GM23338 (cell line): ENCODE results near the gene RNF32. TPM values are rescaled to one million over a fixed set of nuclear protein-coding genes. Genes with fewer than 3 reads are reported as not detected.

Source experiments
- ATAC-seq: fragments of 200-7000 bp; cut with Tn5 transposase; 3 replicates; pipeline ENCODE4 v1.9.1; 2020
- DNase-seq: peaks from one replicate; pipeline ENCODE4 v3.0.0-alpha.2; 2015; ENCODE audit warnings: low spot score
- H2AFZ ChIP-seq: fragments of 200-600 bp; sonication (generic); 2 replicates; pipeline ENCODE4 v1.8.0; 2016; ENCODE audit warnings: antibody characterized with exemption, mild to moderate bottlenecking, moderate library complexity
- H3F3A ChIP-seq: fragments of 200-600 bp; sonication (generic); replicated peaks from 2 replicates; pipeline ENCODE4 v1.8.0; 2017; ENCODE audit warnings: antibody characterized with exemption, mixed run types, low read depth
- H3K27ac ChIP-seq: fragments of 200-600 bp; sonication (generic); 2 replicates; pipeline ENCODE4 v1.6.1; 2016; ENCODE audit warnings: low read depth
- H3K27me3 ChIP-seq: fragments of 200-600 bp; sonication (generic); 2 replicates; pipeline ENCODE4 v1.8.0; 2016; ENCODE audit warnings: mild to moderate bottlenecking, mixed run types, moderate library complexity; ENCODE audit not compliant: insufficient read depth
- H3K36me3 ChIP-seq: fragments of 200-600 bp; sonication (generic); 2 replicates; pipeline ENCODE4 v1.8.0; 2016; ENCODE audit warnings: mild to moderate bottlenecking; ENCODE audit not compliant: insufficient read depth
- H3K4me1 ChIP-seq: fragments of 200-600 bp; sonication (generic); 2 replicates; pipeline ENCODE4 v1.8.0; 2016; ENCODE audit warnings: mild to moderate bottlenecking, moderate library complexity; ENCODE audit not compliant: insufficient read depth
- H3K4me2 ChIP-seq: fragments of 200-600 bp; sonication (generic); 2 replicates; pipeline ENCODE4 v1.7.1; 2017; ENCODE audit warnings: mixed run types
- H3K4me3 ChIP-seq: fragments of 200-600 bp; sonication (generic); 2 replicates; pipeline ENCODE4 v1.6.1; 2016; ENCODE audit warnings: mixed run types
- H3K79me2 ChIP-seq: fragments of 200-600 bp; sonication (generic); replicated peaks from 2 replicates; pipeline ENCODE4 v1.8.0; 2017; ENCODE audit warnings: mild to moderate bottlenecking; ENCODE audit not compliant: insufficient read depth
- H3K9me2 ChIP-seq: fragments of 200-600 bp; sonication (generic); 2 replicates; pipeline ENCODE4 v1.8.0; 2017; ENCODE audit not compliant: insufficient read depth
- H4K20me1 ChIP-seq: fragments of 200-600 bp; sonication (generic); replicated peaks from 2 replicates; pipeline ENCODE4 v1.8.0; 2017; ENCODE audit warnings: mild to moderate bottlenecking; ENCODE audit not compliant: insufficient read depth
- H3K27ac Mint-ChIP-seq: 2 replicates; pipeline ENCODE4 v1.8.0; 2020; ENCODE audit warnings: inconsistent platforms, mild to moderate bottlenecking, moderate library complexity, mixed read lengths
- H3K27me3 Mint-ChIP-seq: 3 replicates; pipeline ENCODE4 v1.8.0; 2022; ENCODE audit warnings: low read depth, mild to moderate bottlenecking, moderate library complexity, mixed read lengths, inconsistent platforms; ENCODE audit not compliant: insufficient read depth, poor library complexity
- H3K36me3 Mint-ChIP-seq: 3 replicates; pipeline ENCODE4 v1.8.0; 2021; ENCODE audit warnings: low read depth, mild to moderate bottlenecking, inconsistent platforms, moderate library complexity, mixed read lengths
- H3K4me1 Mint-ChIP-seq: 3 replicates; pipeline ENCODE4 v1.8.0; 2020; ENCODE audit warnings: mild to moderate bottlenecking, inconsistent platforms, mixed read lengths
- H3K4me3 Mint-ChIP-seq: 3 replicates; pipeline ENCODE4 v1.8.0; 2021; ENCODE audit warnings: moderate library complexity, mild to moderate bottlenecking, inconsistent platforms, mixed read lengths
- H3K9me3 Mint-ChIP-seq: 3 replicates; pipeline ENCODE4 v1.8.0; 2020; ENCODE audit warnings: moderate library complexity, mild to moderate bottlenecking, inconsistent platforms, mixed read lengths
- CREB1 ChIP-seq: fragments of 250-450 bp; sonication (Bioruptor Pico); IDR thresholded peaks from 2 replicates; pipeline ENCODE4 v1.5.0; 2020; ENCODE audit warnings: low read depth, mild to moderate bottlenecking, moderate library complexity
- EZH2 ChIP-seq: fragments of 200-600 bp; sonication (generic); IDR thresholded peaks from one replicate; pipeline ENCODE4 v1.8.0; 2017; ENCODE audit warnings: antibody characterized with exemption, mild to moderate bottlenecking, low read depth; ENCODE audit not compliant: unreplicated experiment
- JUNB ChIP-seq: IDR thresholded peaks from one replicate; pipeline ENCODE4 v1.6.1; 2016; ENCODE audit warnings: antibody characterized with exemption; ENCODE audit not compliant: unreplicated experiment
- NANOG ChIP-seq: IDR thresholded peaks from 2 replicates; pipeline ENCODE4 v1.6.1; 2016; ENCODE audit warnings: antibody characterized with exemption, borderline replicate concordance
- POLR2AphosphoS5 ChIP-seq: IDR thresholded peaks from 2 replicates; pipeline ENCODE4 v1.6.1; 2016; ENCODE audit warnings: antibody characterized with exemption, low read depth
- STAT1 ChIP-seq: IDR thresholded peaks from one replicate; pipeline ENCODE4 v1.6.1; 2016; ENCODE audit warnings: antibody characterized with exemption; ENCODE audit not compliant: unreplicated experiment
- ZNF114 ChIP-seq: fragments of 250-450 bp; sonication (Bioruptor Pico); IDR thresholded peaks from 2 replicates; pipeline ENCODE4 v1.5.0; 2020; ENCODE audit warnings: mild to moderate bottlenecking, moderate library complexity
- ZNF331 ChIP-seq: fragments of 250-450 bp; sonication (Bioruptor Pico); IDR thresholded peaks from 2 replicates; pipeline ENCODE4 v1.5.0; 2020; ENCODE audit warnings: low read depth, mild to moderate bottlenecking, moderate library complexity
- polyA plus RNA-seq: library from polyadenylated mRNA; unstranded; fragments of >200 nt; fragmentation: Nextera tagmentation; extraction: Ambion mirVana; gene quantifications from 2 replicates; pipeline ENCODE4 v1.2.1, GENCODE V29; 2016
- total RNA-seq: library from RNA; depleted of rRNA; stranded (reverse); fragments of >200 nt; shearing (Covaris generic); gene quantifications from 2 replicates; pipeline ENCODE4 v1.2.3, GENCODE V29; 2014
- TF ChIP-seq, protein P1 (sequence below): IDR thresholded peaks from 2 replicates; pipeline ENCODE4 v1.6.1; 2016; ENCODE audit warnings: antibody characterized with exemption
- TF ChIP-seq, protein P2 (sequence below), 2 experiments: fragments of 200-600 bp in 1 of 2; sonication (generic) in 1 of 2; conservative IDR thresholded peaks; 2 replicates each; pipeline versions ENCODE4 v1.5.1 to v1.6.1; 2016 to 2017; ENCODE audit warnings: antibody characterized with exemption in 2 of 2, low read depth in 2 of 2, mild to moderate bottlenecking in 2 of 2, moderate library complexity in 1 of 2
- TF ChIP-seq, protein P3 (sequence below): IDR thresholded peaks from one replicate; pipeline ENCODE4 v1.6.1; 2018; ENCODE audit warnings: antibody characterized with exemption; ENCODE audit not compliant: unreplicated experiment

The RNF32 gene
- total and polyA plus RNA-seq, 2 experiments from 2014 or later = 0.56 to 2.0 TPM

DNA sequence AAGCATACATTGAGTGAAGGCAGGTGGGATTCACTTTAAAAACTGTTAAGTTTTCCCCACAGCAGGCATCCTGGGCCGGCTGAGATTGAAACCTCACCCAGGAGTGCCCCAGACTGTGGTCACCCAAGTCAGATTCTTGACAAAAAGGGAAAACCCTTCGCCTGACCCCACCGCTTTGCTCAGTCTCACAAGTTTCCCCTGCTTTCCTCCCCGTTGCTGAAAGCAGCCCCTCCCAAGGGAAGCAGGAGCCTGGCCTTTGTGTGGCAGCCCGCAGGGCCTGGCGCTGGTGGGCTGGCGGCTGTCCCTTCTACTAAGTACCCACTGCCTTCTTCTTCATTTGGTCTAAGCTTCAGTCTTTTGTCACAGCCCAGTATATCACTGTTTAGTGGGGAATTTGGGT is 16.0 kb downstream of the RNF32 start:
- peaks cover 12% of the 10 kb centered on the region; the same call in 2 of the 3 replicates for H3K4me1 Mint-ChIP-seq
- Histone ChIP-seq H3K79me2 (no peaks in the 10 kb centered on the region), H3K36me3 (no peaks in the 10 kb centered on the region), H3K9me2 (no peaks in the 10 kb centered on the region), H2AFZ (no peak overlapping the region), H4K20me1 (no peaks in the 10 kb centered on the region), H3F3A (no peaks in the 10 kb centered on the region), H3K4me2 (no peak overlapping the region), H3K4me3 (no peak overlapping the region), H3K27ac (no peak overlapping the region; the same call in 1 of the 2 replicates), H3K27me3 (no peaks in the 10 kb centered on the region), H3K4me1 (no peaks in the 10 kb centered on the region)
- DNase-seq (no peak), ATAC-seq (peak; percentile 50)
- H3K27me3 Mint-ChIP-seq = peaks cover 6% of the 10 kb centered on the region
- TF ChIP-seq, protein P1, sequence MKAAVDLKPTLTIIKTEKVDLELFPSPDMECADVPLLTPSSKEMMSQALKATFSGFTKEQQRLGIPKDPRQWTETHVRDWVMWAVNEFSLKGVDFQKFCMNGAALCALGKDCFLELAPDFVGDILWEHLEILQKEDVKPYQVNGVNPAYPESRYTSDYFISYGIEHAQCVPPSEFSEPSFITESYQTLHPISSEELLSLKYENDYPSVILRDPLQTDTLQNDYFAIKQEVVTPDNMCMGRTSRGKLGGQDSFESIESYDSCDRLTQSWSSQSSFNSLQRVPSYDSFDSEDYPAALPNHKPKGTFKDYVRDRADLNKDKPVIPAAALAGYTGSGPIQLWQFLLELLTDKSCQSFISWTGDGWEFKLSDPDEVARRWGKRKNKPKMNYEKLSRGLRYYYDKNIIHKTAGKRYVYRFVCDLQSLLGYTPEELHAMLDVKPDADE = no peak
- TF ChIP-seq, protein P2, sequence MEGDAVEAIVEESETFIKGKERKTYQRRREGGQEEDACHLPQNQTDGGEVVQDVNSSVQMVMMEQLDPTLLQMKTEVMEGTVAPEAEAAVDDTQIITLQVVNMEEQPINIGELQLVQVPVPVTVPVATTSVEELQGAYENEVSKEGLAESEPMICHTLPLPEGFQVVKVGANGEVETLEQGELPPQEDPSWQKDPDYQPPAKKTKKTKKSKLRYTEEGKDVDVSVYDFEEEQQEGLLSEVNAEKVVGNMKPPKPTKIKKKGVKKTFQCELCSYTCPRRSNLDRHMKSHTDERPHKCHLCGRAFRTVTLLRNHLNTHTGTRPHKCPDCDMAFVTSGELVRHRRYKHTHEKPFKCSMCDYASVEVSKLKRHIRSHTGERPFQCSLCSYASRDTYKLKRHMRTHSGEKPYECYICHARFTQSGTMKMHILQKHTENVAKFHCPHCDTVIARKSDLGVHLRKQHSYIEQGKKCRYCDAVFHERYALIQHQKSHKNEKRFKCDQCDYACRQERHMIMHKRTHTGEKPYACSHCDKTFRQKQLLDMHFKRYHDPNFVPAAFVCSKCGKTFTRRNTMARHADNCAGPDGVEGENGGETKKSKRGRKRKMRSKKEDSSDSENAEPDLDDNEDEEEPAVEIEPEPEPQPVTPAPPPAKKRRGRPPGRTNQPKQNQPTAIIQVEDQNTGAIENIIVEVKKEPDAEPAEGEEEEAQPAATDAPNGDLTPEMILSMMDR (conservative IDR thresholded peaks at IDR 0.05; ENCODE audit: low read depth in 2 of 2) = no peak
- TF ChIP-seq ZNF114 (CRISPR knock-in tag) = no peak
- TF ChIP-seq CREB1 = no peak
- no peak for TF ChIP-seq ZNF331 (CRISPR knock-in tag)
- TF ChIP-seq, protein P3, sequence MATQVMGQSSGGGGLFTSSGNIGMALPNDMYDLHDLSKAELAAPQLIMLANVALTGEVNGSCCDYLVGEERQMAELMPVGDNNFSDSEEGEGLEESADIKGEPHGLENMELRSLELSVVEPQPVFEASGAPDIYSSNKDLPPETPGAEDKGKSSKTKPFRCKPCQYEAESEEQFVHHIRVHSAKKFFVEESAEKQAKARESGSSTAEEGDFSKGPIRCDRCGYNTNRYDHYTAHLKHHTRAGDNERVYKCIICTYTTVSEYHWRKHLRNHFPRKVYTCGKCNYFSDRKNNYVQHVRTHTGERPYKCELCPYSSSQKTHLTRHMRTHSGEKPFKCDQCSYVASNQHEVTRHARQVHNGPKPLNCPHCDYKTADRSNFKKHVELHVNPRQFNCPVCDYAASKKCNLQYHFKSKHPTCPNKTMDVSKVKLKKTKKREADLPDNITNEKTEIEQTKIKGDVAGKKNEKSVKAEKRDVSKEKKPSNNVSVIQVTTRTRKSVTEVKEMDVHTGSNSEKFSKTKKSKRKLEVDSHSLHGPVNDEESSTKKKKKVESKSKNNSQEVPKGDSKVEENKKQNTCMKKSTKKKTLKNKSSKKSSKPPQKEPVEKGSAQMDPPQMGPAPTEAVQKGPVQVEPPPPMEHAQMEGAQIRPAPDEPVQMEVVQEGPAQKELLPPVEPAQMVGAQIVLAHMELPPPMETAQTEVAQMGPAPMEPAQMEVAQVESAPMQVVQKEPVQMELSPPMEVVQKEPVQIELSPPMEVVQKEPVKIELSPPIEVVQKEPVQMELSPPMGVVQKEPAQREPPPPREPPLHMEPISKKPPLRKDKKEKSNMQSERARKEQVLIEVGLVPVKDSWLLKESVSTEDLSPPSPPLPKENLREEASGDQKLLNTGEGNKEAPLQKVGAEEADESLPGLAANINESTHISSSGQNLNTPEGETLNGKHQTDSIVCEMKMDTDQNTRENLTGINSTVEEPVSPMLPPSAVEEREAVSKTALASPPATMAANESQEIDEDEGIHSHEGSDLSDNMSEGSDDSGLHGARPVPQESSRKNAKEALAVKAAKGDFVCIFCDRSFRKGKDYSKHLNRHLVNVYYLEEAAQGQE = no peak
- no peak for TF ChIP-seq POLR2AphosphoS5
- TF ChIP-seq JUNB = no peak
- TF ChIP-seq NANOG = no peak
- no peak for TF ChIP-seq STAT1
- H3K36me3 Mint-ChIP-seq = no peaks in the 10 kb centered on the region; the same call in 2 of the 3 replicates
- H3K4me3 Mint-ChIP-seq = no peak overlapping the region
- no peak overlapping the region for H3K27ac Mint-ChIP-seq
- peaks cover 2% of the 10 kb centered on the region; the same call in 2 of the 3 replicates for H3K9me3 Mint-ChIP-seq

DNA sequence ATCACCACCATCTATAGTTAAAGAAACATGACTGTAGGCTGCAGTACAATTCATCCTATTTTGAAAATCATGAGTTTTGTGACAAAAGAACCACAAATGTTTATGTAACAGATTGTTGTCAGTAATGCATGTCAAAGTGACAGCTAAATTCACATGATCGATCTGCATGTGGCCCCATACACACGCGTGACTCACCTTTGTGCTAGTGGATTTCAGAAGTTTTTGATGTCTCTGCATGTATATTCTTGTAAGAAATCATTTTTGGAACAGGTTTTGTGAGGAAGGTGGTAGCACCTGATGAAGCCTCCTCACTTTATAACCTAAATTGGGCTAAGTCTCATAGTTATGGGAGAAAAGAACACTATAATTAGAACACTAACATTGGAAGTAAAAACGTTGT is 17.1 kb downstream of the RNF32 start:
- H3K9me3 Mint-ChIP-seq = no peaks in the 10 kb centered on the region
- no peaks in the 10 kb centered on the region for H3K9me2 ChIP-seq
- no peaks in the 10 kb centered on the region for H3K36me3 ChIP-seq
- no peak for ATAC-seq
- H3K4me1 ChIP-seq = no peaks in the 10 kb centered on the region
- H2AFZ ChIP-seq = no peak overlapping the region
- DNase-seq = no peak
- H4K20me1 ChIP-seq = no peaks in the 10 kb centered on the region
- no peak overlapping the region for H3K27ac ChIP-seq
- H3K4me3 ChIP-seq = no peak overlapping the region
- peaks cover 12% of the 10 kb centered on the region; the same call in 2 of the 3 replicates for H3K4me1 Mint-ChIP-seq
- H3K27me3 ChIP-seq = no peaks in the 10 kb centered on the region
- no peaks in the 10 kb centered on the region for H3F3A ChIP-seq
- no peak overlapping the region for H3K4me2 ChIP-seq
- peaks cover 6% of the 10 kb centered on the region for H3K27me3 Mint-ChIP-seq
- H3K79me2 ChIP-seq = no peaks in the 10 kb centered on the region
- H3K27ac Mint-ChIP-seq = no peak overlapping the region
- no peak overlapping the region for H3K4me3 Mint-ChIP-seq
- no peaks in the 10 kb centered on the region for H3K36me3 Mint-ChIP-seq
- TF ChIP-seq POLR2AphosphoS5 = no peak
- TF ChIP-seq EZH2 = no peak
- TF ChIP-seq, protein P2 (conservative IDR thresholded peaks at IDR 0.05; ENCODE audit: low read depth in 2 of 2) = no peak
- no peak for TF ChIP-seq NANOG
- no peak for TF ChIP-seq CREB1
- TF ChIP-seq, protein P1 = no peak
- TF ChIP-seq ZNF331 (CRISPR knock-in tag) = no peak
